ENCODE data around the gene CFAP107. TPM values are rescaled to one million over a fixed set of nuclear protein-coding genes. Genes with fewer than 3 reads are reported as not detected.

The CFAP107 gene
- total and polyA plus RNA-seq, 7 experiments from 2014 or later = not detected

DNA sequence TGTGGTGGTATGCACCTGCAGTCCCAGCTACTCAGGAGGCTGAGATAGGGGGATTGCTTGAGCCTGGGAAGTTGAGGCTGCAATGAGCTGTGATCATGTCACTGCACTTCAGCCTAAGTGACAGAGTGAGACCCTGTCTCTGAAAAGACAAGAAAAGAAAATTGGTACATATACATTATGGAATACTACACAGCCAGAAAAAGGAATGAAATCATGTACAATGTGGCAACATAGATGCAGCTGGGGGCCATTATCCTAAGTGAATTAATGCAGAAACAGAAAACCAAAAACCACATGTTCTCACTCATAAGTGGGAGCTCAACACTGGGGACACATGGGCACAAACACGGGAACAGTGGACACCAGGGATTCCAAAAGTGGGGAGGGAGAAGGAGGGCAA lies 7.1 kb upstream of the CFAP107 start:
- Histone ChIP-seq H3K4me3 (ENCODE audit: low read length) (no peak overlapping the region), H3K36me3 (ENCODE audit: control insufficient read depth in 2 of 3, insufficient read depth in 3 of 3, low read length in 3 of 3) (no peaks in the 10 kb centered on the region), H3K4me1 (ENCODE audit: control insufficient read depth in 2 of 2, insufficient read depth in 2 of 2, low read length in 2 of 2) (no peaks in the 10 kb centered on the region), H3K27me3 (ENCODE audit: control insufficient read depth in 2 of 2, insufficient read depth in 2 of 2, low read length in 2 of 2) (no peaks in the 10 kb centered on the region), H3K9me3 (ENCODE audit: control insufficient read depth in 2 of 3, low read length in 3 of 3) (peaks cover 0 to 17% (median 0%) of the 10 kb centered on the region in 3 experiments), H3K27ac (ENCODE audit: low read depth, low read length) (no peak overlapping the region)
- DNase-seq (no peak), ATAC-seq (no peak)
- ChIA-PET POLR2A (no interaction called here), CTCF (no interaction called here)
- H3K4me3 Mint-ChIP-seq = no peak overlapping the region
- H3K36me3 Mint-ChIP-seq = peaks cover 0 to 9% (median 3%) of the 10 kb centered on the region in 5 donors
- peaks cover 3 to 27% (median 18%) of the 10 kb centered on the region in 11 donors for H3K9me3 Mint-ChIP-seq
- intact Hi-C loops (cut with micrococcal nuclease) = no loop called here
- H3K27ac Mint-ChIP-seq = no peak overlapping the region
- H3K27me3 Mint-ChIP-seq = peaks cover 34 to 60% (median 50%) of the 10 kb centered on the region in 5 donors
- H3K4me1 Mint-ChIP-seq = no peaks in the 10 kb centered on the region

DNA sequence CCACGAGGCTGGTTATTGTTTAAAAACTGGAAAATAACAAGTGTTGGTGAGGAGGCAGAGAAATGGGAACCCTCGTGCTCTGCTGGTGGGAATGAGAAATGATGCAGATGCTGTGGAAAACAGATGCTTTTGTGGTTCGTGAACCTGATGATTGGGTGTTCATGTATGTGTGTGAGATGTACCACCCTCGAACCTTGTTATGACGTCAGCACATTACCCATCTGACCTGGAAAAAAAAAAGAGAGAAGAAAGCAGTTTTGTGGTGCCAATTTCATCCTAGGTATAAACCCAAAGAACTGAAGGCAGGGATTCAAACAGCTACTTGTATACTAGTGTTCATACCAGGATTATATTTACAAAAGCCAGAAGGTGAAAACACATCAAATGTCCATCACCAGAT lies 6.4 kb upstream of the CFAP107 start:
- H3K4me1 ChIP-seq (ENCODE audit: control insufficient read depth in 2 of 2, insufficient read depth in 2 of 2, low read length in 2 of 2) = no peaks in the 10 kb centered on the region
- intact Hi-C loops (cut with micrococcal nuclease) = no loop called here
- no peaks in the 10 kb centered on the region for H3K27me3 ChIP-seq (ENCODE audit: control insufficient read depth in 2 of 2, insufficient read depth in 2 of 2, low read length in 2 of 2)
- Mint-ChIP-seq H3K4me3 (no peak overlapping the region), H3K9me3 (peaks cover 3 to 22% (median 14%) of the 10 kb centered on the region in 11 donors), H3K36me3 (peaks cover 0 to 9% (median 3%) of the 10 kb centered on the region in 5 donors), H3K27ac (no peak overlapping the region), H3K27me3 (peaks cover 28 to 60% (median 49%) of the 10 kb centered on the region in 5 donors), H3K4me1 (no peaks in the 10 kb centered on the region)
- H3K9me3 ChIP-seq (ENCODE audit: control insufficient read depth in 2 of 3, low read length in 3 of 3) = peaks cover 0 to 17% (median 0%) of the 10 kb centered on the region in 3 experiments
- H3K27ac ChIP-seq (ENCODE audit: low read depth, low read length) = no peak overlapping the region
- CTCF ChIA-PET = no interaction called here
- H3K4me3 ChIP-seq (ENCODE audit: low read length) = no peak overlapping the region
- POLR2A ChIA-PET = no interaction called here
- no peaks in the 10 kb centered on the region for H3K36me3 ChIP-seq (ENCODE audit: control insufficient read depth in 2 of 3, insufficient read depth in 3 of 3, low read length in 3 of 3)
- DNase-seq = no peak
- ATAC-seq = no peak

DNA sequence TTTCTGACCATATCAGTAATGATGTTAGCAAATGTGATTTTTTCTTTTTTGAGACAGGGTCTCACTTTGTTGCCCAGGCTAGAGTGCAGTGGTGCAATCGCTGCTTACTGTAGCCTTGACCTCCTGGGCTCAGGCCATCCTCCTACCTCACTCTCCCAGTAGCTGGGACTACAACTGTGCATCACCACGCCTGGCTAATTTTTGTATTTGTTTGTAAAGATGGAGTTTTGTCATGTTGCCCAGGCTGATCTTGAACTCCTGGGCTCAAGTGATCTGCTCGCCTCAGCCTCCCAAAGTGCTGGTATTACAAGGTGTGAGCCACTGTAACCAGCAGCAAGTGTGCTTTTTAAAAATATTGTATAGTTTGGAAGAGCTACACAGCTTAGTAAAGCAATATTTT lies 4.1 kb upstream of the CFAP107 start:
- Mint-ChIP-seq H3K4me3 (no peak overlapping the region), H3K27me3 (peaks cover 22 to 57% (median 47%) of the 10 kb centered on the region in 5 donors), H3K27ac (no peak overlapping the region), H3K36me3 (peaks cover 0 to 6% (median under 1%) of the 10 kb centered on the region in 5 donors), H3K4me1 (peaks cover 0 to 6% (median 0%) of the 10 kb centered on the region in 7 donors), H3K9me3 (peaks cover 2 to 17% (median 7%) of the 10 kb centered on the region in 11 donors)
- no peak for DNase-seq
- POLR2A ChIA-PET = no interaction called here
- no peak for ATAC-seq
- H3K4me3 ChIP-seq (ENCODE audit: low read length) = no peak overlapping the region
- H3K27me3 ChIP-seq (ENCODE audit: control insufficient read depth in 2 of 2, insufficient read depth in 2 of 2, low read length in 2 of 2) = no peaks in the 10 kb centered on the region
- CTCF ChIA-PET = no interaction called here
- H3K4me1 ChIP-seq (ENCODE audit: control insufficient read depth in 2 of 2, insufficient read depth in 2 of 2, low read length in 2 of 2) = no peaks in the 10 kb centered on the region
- no peaks in the 10 kb centered on the region for H3K36me3 ChIP-seq (ENCODE audit: control insufficient read depth in 2 of 3, insufficient read depth in 3 of 3, low read length in 3 of 3)
- intact Hi-C loops (cut with micrococcal nuclease) = no loop called here
- H3K27ac ChIP-seq (ENCODE audit: low read depth, low read length) = no peak overlapping the region
- peaks cover 0 to 3% (median 0%) of the 10 kb centered on the region in 3 experiments for H3K9me3 ChIP-seq (ENCODE audit: control insufficient read depth in 2 of 3, low read length in 3 of 3)

GRCh38 chr1:12745126-12745991 lies 641 bp upstream of the CFAP107 start:
- Mint-ChIP-seq H3K4me3 (no peak overlapping the region), H3K9me3 (peaks cover 11 to 45% (median 22%) of the 10 kb centered on the region in 11 donors), H3K36me3 (peaks cover 0 to 19% (median 6%) of the 10 kb centered on the region in 5 donors), H3K27me3 (peaks cover 17 to 61% (median 57%) of the 10 kb centered on the region in 5 donors), H3K27ac (no peak overlapping the region), H3K4me1 (peaks cover 0 to 6% (median 0%) of the 10 kb centered on the region in 7 donors)
- CTCF ChIA-PET = no interaction called here
- H3K9me3 ChIP-seq (ENCODE audit: control insufficient read depth in 2 of 3, low read length in 3 of 3) = peaks cover 0 to 27% (median 0%) of the 10 kb centered on the region in 3 experiments
- no peaks in the 10 kb centered on the region for H3K27me3 ChIP-seq (ENCODE audit: control insufficient read depth in 2 of 2, insufficient read depth in 2 of 2, low read length in 2 of 2)
- DNase-seq = no peak
- no peaks in the 10 kb centered on the region for H3K4me1 ChIP-seq (ENCODE audit: control insufficient read depth in 2 of 2, insufficient read depth in 2 of 2, low read length in 2 of 2)
- H3K36me3 ChIP-seq (ENCODE audit: control insufficient read depth in 2 of 3, insufficient read depth in 3 of 3, low read length in 3 of 3) = no peaks in the 10 kb centered on the region
- POLR2A ChIA-PET = no interaction called here
- intact Hi-C loops (cut with micrococcal nuclease) = no loop called here
- ATAC-seq = no peak
- H3K4me3 ChIP-seq (ENCODE audit: low read length) = no peak overlapping the region
- no peak overlapping the region for H3K27ac ChIP-seq (ENCODE audit: low read depth, low read length)

GRCh38 chr1:12748778-12749355 lies 2.9 kb downstream of the CFAP107 start:
- POLR2A ChIA-PET = no interaction called here
- Histone ChIP-seq H3K27me3 (ENCODE audit: control insufficient read depth in 2 of 2, insufficient read depth in 2 of 2, low read length in 2 of 2) (no peaks in the 10 kb centered on the region), H3K27ac (ENCODE audit: low read depth, low read length) (no peak overlapping the region), H3K36me3 (ENCODE audit: control insufficient read depth in 2 of 3, insufficient read depth in 3 of 3, low read length in 3 of 3) (no peaks in the 10 kb centered on the region), H3K9me3 (ENCODE audit: control insufficient read depth in 2 of 3, low read length in 3 of 3) (peaks cover 0 to 27% (median 0%) of the 10 kb centered on the region in 3 experiments), H3K4me3 (ENCODE audit: low read length) (no peak overlapping the region), H3K4me1 (ENCODE audit: control insufficient read depth in 2 of 2, insufficient read depth in 2 of 2, low read length in 2 of 2) (no peaks in the 10 kb centered on the region)
- intact Hi-C loops (cut with micrococcal nuclease) = no loop called here
- peaks cover 20 to 77% (median 75%) of the 10 kb centered on the region in 5 donors for H3K27me3 Mint-ChIP-seq
- peaks cover 11 to 52% (median 29%) of the 10 kb centered on the region in 11 donors for H3K9me3 Mint-ChIP-seq
- no peak for DNase-seq
- H3K4me1 Mint-ChIP-seq = peaks cover 0 to 6% (median 0%) of the 10 kb centered on the region in 7 donors
- ATAC-seq = no peak
- H3K36me3 Mint-ChIP-seq = peaks cover 0 to 19% (median 6%) of the 10 kb centered on the region in 5 donors
- CTCF ChIA-PET = interaction anchor here (0.9 kb wide), 1 partner anchor 888 kb away, joined by 3 read pairs; no protein-coding TSS in a partner anchor
- H3K4me3 Mint-ChIP-seq = no peak overlapping the region
- no peak overlapping the region for H3K27ac Mint-ChIP-seq

DNA sequence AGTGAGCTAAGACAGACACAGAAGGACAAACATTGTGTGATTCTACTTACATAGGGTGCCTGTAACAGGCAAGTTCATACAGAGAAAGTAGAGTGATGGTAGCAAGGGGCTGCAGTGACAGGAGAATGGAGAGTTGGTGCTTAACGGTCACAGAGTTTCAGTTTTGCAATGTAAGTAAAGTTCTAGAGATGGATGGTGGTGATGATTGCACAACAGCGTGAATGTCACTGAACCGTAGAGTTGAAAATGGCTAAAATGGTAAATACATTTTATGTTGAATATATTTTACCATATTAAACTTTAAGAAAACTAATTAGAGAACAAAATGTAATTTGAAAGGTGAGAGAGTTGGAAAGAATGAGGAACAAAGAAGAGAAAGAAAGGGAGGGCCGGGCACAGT lies 8.7 kb downstream of the CFAP107 start:
- Histone ChIP-seq H3K27ac (ENCODE audit: low read depth, low read length) (no peak overlapping the region), H3K36me3 (ENCODE audit: control insufficient read depth in 2 of 3, insufficient read depth in 3 of 3, low read length in 3 of 3) (no peaks in the 10 kb centered on the region), H3K9me3 (ENCODE audit: control insufficient read depth in 2 of 3, low read length in 3 of 3) (peaks cover 0 to 6% (median 0%) of the 10 kb centered on the region in 3 experiments), H3K4me3 (ENCODE audit: low read length) (no peak overlapping the region), H3K27me3 (ENCODE audit: control insufficient read depth in 2 of 2, insufficient read depth in 2 of 2, low read length in 2 of 2) (no peaks in the 10 kb centered on the region), H3K4me1 (ENCODE audit: control insufficient read depth in 2 of 2, insufficient read depth in 2 of 2, low read length in 2 of 2) (no peaks in the 10 kb centered on the region)
- peaks cover 0 to 14% (median 6%) of the 10 kb centered on the region in 11 donors for H3K9me3 Mint-ChIP-seq
- H3K36me3 Mint-ChIP-seq = peaks cover 0 to 3% (median 0%) of the 10 kb centered on the region in 5 donors
- POLR2A ChIA-PET = no interaction called here
- no peak overlapping the region for H3K4me3 Mint-ChIP-seq
- CTCF ChIA-PET = interaction anchor here (0.7 kb wide), 1 partner anchor 10 kb away, joined by 3 read pairs; no protein-coding TSS in a partner anchor
- no peak overlapping the region for H3K27ac Mint-ChIP-seq
- DNase-seq (no peak), ATAC-seq (no peak)
- intact Hi-C loops (cut with micrococcal nuclease) = no loop called here
- H3K4me1 Mint-ChIP-seq = no peaks in the 10 kb centered on the region
- peaks cover 15 to 69% (median 53%) of the 10 kb centered on the region in 5 donors for H3K27me3 Mint-ChIP-seq
